DND-41 (cell line): ENCODE data around the gene SCYL2.
"Not testable (repeated sequence)": the region's sequence is repeated elsewhere in the genome, so short reads cannot be mapped to it uniquely, and the experiment has no call there.

ENCODE experiments used
- ATAC-seq: fragments of 200-7000 bp; cut with Tn5 transposase; 3 replicates; pipeline ENCODE4 v1.9.1; 2021; ENCODE audit warnings: low read depth; ENCODE audit not compliant: insufficient read depth
- DNase-seq: peaks from one replicate; pipeline ENCODE4 v3.0.0-alpha.2; 2020
- H2AFZ ChIP-seq: 2 replicates; pipeline ENCODE4 v1.6.0; 2012; ENCODE audit warnings: low read depth, low read length
- H3K27ac ChIP-seq: 2 replicates; pipeline ENCODE4 v1.5.1; 2012; ENCODE audit warnings: low read length, inconsistent platforms
- H3K27me3 ChIP-seq: fragments of 200-600 bp; sonication (generic); 2 replicates; pipeline ENCODE4 v1.6.0; 2012; ENCODE audit warnings: low read length, mild to moderate bottlenecking, inconsistent platforms; ENCODE audit not compliant: insufficient read depth, poor library complexity
- H3K36me3 ChIP-seq: 2 replicates; pipeline ENCODE4 v1.5.1; 2012; ENCODE audit warnings: low read length, inconsistent platforms; ENCODE audit not compliant: insufficient read depth
- H3K4me1 ChIP-seq: 2 replicates; pipeline ENCODE4 v1.5.1; 2012; ENCODE audit warnings: mild to moderate bottlenecking, low read length; ENCODE audit not compliant: insufficient read depth
- H3K4me2 ChIP-seq: 2 replicates; pipeline ENCODE4 v1.6.0; 2012; ENCODE audit warnings: mild to moderate bottlenecking, moderate library complexity, low read length, inconsistent platforms; ENCODE audit not compliant: insufficient read depth
- H3K4me3 ChIP-seq, 2 experiments: fragments of 200-600 bp in 1 of 2; shearing (Covaris generic) in 1 of 2; 2 replicates each; pipeline ENCODE4 v1.5.1; 2012 to 2016; ENCODE audit warnings: inconsistent platforms in 2 of 2, low read length in 2 of 2, mild to moderate bottlenecking in 2 of 2, low read depth in 1 of 2, moderate library complexity in 1 of 2
- H3K79me2 ChIP-seq: 2 replicates; pipeline ENCODE4 v1.6.0; 2012; ENCODE audit warnings: low read length, inconsistent platforms; ENCODE audit not compliant: insufficient read depth
- H3K9ac ChIP-seq: 2 replicates; pipeline ENCODE4 v1.6.0; 2012; ENCODE audit warnings: low read depth, mild to moderate bottlenecking, inconsistent platforms, low read length, moderate library complexity
- H3K9me3 ChIP-seq: 2 replicates; pipeline ENCODE4 v1.5.1; 2012; ENCODE audit warnings: low read length, moderate library complexity, mild to moderate bottlenecking, inconsistent platforms; ENCODE audit not compliant: insufficient read depth, severe bottlenecking
- H4K20me1 ChIP-seq: 2 replicates; pipeline ENCODE4 v1.6.0; 2012; ENCODE audit warnings: low read length; ENCODE audit not compliant: insufficient read depth
- CTCF ChIP-seq: IDR thresholded peaks from 2 replicates; pipeline ENCODE4 v1.5.1; 2012; ENCODE audit warnings: borderline replicate concordance, low read length, moderate library complexity, mild to moderate bottlenecking; ENCODE audit not compliant: poor library complexity, severe bottlenecking; ENCODE audit errors: extremely low read depth
- EZH2 ChIP-seq: IDR thresholded peaks from 3 replicates; pipeline ENCODE4 v1.6.1; 2012; ENCODE audit warnings: borderline replicate concordance, low read depth, mild to moderate bottlenecking, moderate library complexity, low read length, inconsistent platforms; ENCODE audit not compliant: severe bottlenecking

SCYL2 gene

GRCh38 chr12:100266835-100267602 is at the start of gene SCYL2, which contains the start of gene DEPDC4:
Gene SCYL2, plus strand, starts transcription at chr12:100267177. Its CDS starts 15,794 bp downstream, at chr12:100282971.
Gene DEPDC4, minus strand, starts transcription at chr12:100267079. Its CDS starts 3 bp downstream, at chr12:100267076.
- peak; percentile 82 for ATAC-seq
- peaks cover 46% of the 10 kb centered on the region for H3K79me2 ChIP-seq
- TF ChIP-seq CTCF (no peak), EZH2 (no peak)

GRCh38 chr12:100219328-100220109 is 47.5 kb upstream of the SCYL2 start:
- Histone ChIP-seq H3K4me1 (no peaks in the 10 kb centered on the region), H3K4me3 (no peak overlapping the region), H3K9ac (no peak overlapping the region), H3K79me2 (no peaks in the 10 kb centered on the region), H3K9me3 (no peaks in the 10 kb centered on the region), H3K27me3 (no peaks in the 10 kb centered on the region), H4K20me1 (no peaks in the 10 kb centered on the region), H3K27ac (no peak overlapping the region), H3K4me2 (no peak overlapping the region), H3K36me3 (peaks cover 69% of the 10 kb centered on the region), H2AFZ (no peak overlapping the region)
- DNase-seq: no peak
- no peak for ATAC-seq
- TF ChIP-seq EZH2 (no peak), CTCF (no peak)

More at GRCh38 chr12:100266835-100267602, at the start of gene SCYL2, which contains the start of gene DEPDC4:
- DNase-seq: peak; percentile 94
- peak within 1 kb of the TSS; percentile 79 to 90 for H3K4me3 ChIP-seq
- H3K4me2 ChIP-seq: peak within 1 kb of the TSS; percentile 74
- H3K4me1 ChIP-seq: peaks cover 32% of the 10 kb centered on the region
- no peaks in the 10 kb centered on the region for H3K9me3 ChIP-seq
- no peaks in the 10 kb centered on the region for H3K27me3 ChIP-seq
- H4K20me1 ChIP-seq: peaks cover 5% of the 10 kb centered on the region; the same call in 1 of the 2 replicates
- no peaks in the 10 kb centered on the region; the same call in 1 of the 2 replicates for H3K36me3 ChIP-seq
- H2AFZ ChIP-seq: peak within 1 kb of the TSS; percentile 93
- peak within 1 kb of the TSS; percentile 86 for H3K9ac ChIP-seq
- peak within 1 kb of the TSS; percentile 94 for H3K27ac ChIP-seq

- Histone ChIP-seq H3K27me3 (no peaks in the 10 kb centered on the region), H2AFZ (no peak overlapping the region), H3K27ac (no peak overlapping the region), H3K9ac (no peak overlapping the region), H3K9me3 (no peaks in the 10 kb centered on the region), H3K36me3 (peaks cover 67% of the 10 kb centered on the region; the same call in 1 of the 2 replicates), H3K4me2 (no peak overlapping the region), H3K4me1 (no peaks in the 10 kb centered on the region), H3K79me2 (no peaks in the 10 kb centered on the region), H3K4me3 (no peak overlapping the region), H4K20me1 (no peaks in the 10 kb centered on the region)
- DNase-seq: no peak
- ATAC-seq: no peak
- TF ChIP-seq EZH2: no peak
- no peak for TF ChIP-seq CTCF
These were observed 45.5 kb upstream of the SCYL2 start for GRCh38 chr12:100221523-100221922.

- not testable (repeated sequence) for H3K27ac ChIP-seq, ATAC-seq, H4K20me1 ChIP-seq, H3K4me3 ChIP-seq, H3K9me3 ChIP-seq, H3K4me1 ChIP-seq, H3K27me3 ChIP-seq, DNase-seq, H2AFZ ChIP-seq, H3K79me2 ChIP-seq, H3K4me2 ChIP-seq, H3K9ac ChIP-seq
- H3K36me3 ChIP-seq: peaks cover 67% of the 10 kb centered on the region; the same call in 1 of the 2 replicates
These were observed 44.8 kb upstream of the SCYL2 start for GRCh38 chr12:100222173-100222572.
